Psoas muscle (tissue), 8 donors: ENCODE results near the gene CWC25. TPM values are rescaled to one million over a fixed set of nuclear protein-coding genes. Genes with fewer than 3 reads are reported as not detected.

Experiments
- ATAC-seq, 4 donors: fragments of 200-7000 bp; cut with Tn5 transposase; one replicate each; pipeline ENCODE4 v1.9.1; 2020; ENCODE audit warnings: moderate library complexity in 3 of 4, mild to moderate bottlenecking in 2 of 4
- DNase-seq, 2 donors: peaks; one replicate each; pipeline ENCODE4 v3.0.0-alpha.2; 2020
- H3K27ac ChIP-seq: fragments of 200-600 bp; one replicate; pipeline ENCODE4 v1.8.0; 2022
- H3K27me3 ChIP-seq, 3 donors: fragments of 200-600 bp in 1 of 3; one replicate each; pipeline versions ENCODE4 v1.6.1 to v1.8.0; 2013 to 2022; ENCODE audit warnings: low read length in 2 of 3, mild to moderate bottlenecking in 2 of 3, moderate library complexity in 1 of 3; ENCODE audit not compliant: insufficient read depth in 3 of 3
- H3K36me3 ChIP-seq, 2 donors: fragments of 200-600 bp in 1 of 2; one replicate each; pipeline versions ENCODE4 v1.6.1 to v1.8.0; 2013 to 2022; ENCODE audit warnings: low read depth in 1 of 2, mild to moderate bottlenecking in 1 of 2, moderate library complexity in 1 of 2; ENCODE audit not compliant: insufficient read depth in 1 of 2
- H3K4me1 ChIP-seq: fragments of 200-600 bp; one replicate; pipeline ENCODE4 v1.8.0; 2022
- H3K4me3 ChIP-seq: fragments of 200-600 bp; one replicate; pipeline ENCODE4 v1.8.0; 2022; ENCODE audit warnings: mild to moderate bottlenecking
- H3K9me3 ChIP-seq: fragments of 200-600 bp; one replicate; pipeline ENCODE4 v1.8.0; 2022
- WGBS, 3 donors: extraction: QIAGEN DNeasy Blood & Tissue Kit; methylation state at CpG; one replicate each; pipeline versions ENCODE4 v1.1.6 to v1.1.7; 2013; 5-methylcytosine and 5-hydroxymethylcytosine counted together
- intact Hi-C, 2 donors: fragments of 100-400 bp; cut with DNase I; formaldehyde crosslinking; loops; one replicate each; pipeline versions ENCODE4 v1.11.0 to v1.14.2; 2022
- polyA plus RNA-seq, 3 donors: library from polyadenylated mRNA; stranded (reverse); fragments of 200-250 nt; gene quantifications; one replicate each; pipeline ENCODE4 v1.2.3, GENCODE V29; 2013
- total RNA-seq, 4 donors: library from RNA; stranded (reverse); fragmentation: NEBNext Ultra II Directional in 2 of 4; extraction: Animal tissue kit (Norgen Biotek cat#: 25700) in 2 of 4; gene quantifications; one replicate each; pipeline versions ENCODE4 v1.2.1 to v1.2.4, GENCODE V29; 2021 to 2023
- TF ChIP-seq, protein P1 (sequence below): fragments of 200-600 bp; IDR thresholded peaks from one replicate; pipeline ENCODE4 v1.8.0; 2022; ENCODE audit warnings: antibody characterized with exemption
- donor health status: healthy with polysubstance abuse.
- donor health status: DM: no; HTN: no; CAD: no; lungs with moderate emphysema.
- donor health status: Bipolar disorder and iron deficiency.
- donor health status: healthy.
- donor health status: DM: yes; HTN: yes; CAD: no.
- donor health status: DM: no; HTN: no; CAD: no.
- donor health status: DM: no; HTN: no; CAD: no.
- donor health status: DM: yes; HTN: yes; CAD: no.

The CWC25 gene
- total and polyA plus RNA-seq, 7 donors = 9.7 to 22.0 (median 15.0) TPM

DNA sequence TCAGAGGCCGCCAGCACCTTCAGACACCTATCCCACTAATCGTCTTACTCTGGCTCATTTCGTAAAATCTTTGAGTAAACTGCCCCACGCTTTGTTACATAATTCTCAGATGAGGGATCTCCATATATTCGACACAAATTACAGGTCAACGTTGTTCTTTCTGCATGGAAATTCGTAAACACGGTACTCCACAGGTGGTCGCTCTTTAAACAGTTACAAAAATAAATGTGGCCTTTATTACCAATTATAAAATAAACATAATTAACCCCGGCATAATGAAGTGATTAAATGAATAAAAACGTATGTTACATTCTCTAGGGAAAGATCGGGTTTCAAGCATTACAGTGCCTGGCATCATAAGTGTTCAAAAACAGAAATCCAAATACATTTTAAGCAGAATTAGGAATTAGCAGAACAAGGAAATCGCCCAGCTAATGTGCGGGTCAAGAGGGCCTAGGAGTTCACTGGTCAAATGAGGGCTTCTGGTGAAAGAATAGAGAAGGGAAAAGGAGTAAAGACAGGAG, 24.8 kb downstream of the CWC25 start:
- Histone ChIP-seq H3K27me3 (no peaks in the 10 kb centered on the region), H3K4me1 (peaks cover 29% of the 10 kb centered on the region), H3K9me3 (no peaks in the 10 kb centered on the region), H3K4me3 (peak overlapping the region; percentile 96), H3K27ac (peak overlapping the region; percentile 96), H3K36me3 (peaks cover 9 to 59% of the 10 kb centered on the region in 2 donors)
- TF ChIP-seq, protein P1, sequence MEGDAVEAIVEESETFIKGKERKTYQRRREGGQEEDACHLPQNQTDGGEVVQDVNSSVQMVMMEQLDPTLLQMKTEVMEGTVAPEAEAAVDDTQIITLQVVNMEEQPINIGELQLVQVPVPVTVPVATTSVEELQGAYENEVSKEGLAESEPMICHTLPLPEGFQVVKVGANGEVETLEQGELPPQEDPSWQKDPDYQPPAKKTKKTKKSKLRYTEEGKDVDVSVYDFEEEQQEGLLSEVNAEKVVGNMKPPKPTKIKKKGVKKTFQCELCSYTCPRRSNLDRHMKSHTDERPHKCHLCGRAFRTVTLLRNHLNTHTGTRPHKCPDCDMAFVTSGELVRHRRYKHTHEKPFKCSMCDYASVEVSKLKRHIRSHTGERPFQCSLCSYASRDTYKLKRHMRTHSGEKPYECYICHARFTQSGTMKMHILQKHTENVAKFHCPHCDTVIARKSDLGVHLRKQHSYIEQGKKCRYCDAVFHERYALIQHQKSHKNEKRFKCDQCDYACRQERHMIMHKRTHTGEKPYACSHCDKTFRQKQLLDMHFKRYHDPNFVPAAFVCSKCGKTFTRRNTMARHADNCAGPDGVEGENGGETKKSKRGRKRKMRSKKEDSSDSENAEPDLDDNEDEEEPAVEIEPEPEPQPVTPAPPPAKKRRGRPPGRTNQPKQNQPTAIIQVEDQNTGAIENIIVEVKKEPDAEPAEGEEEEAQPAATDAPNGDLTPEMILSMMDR = no peak
- DNase-seq (no peak), ATAC-seq (no peak)
- 15 to 19% (median 17%) methylated on average over 14 of the region's 14 CpGs for WGBS, 3 donors
- intact Hi-C loops = no loop called here

DNA sequence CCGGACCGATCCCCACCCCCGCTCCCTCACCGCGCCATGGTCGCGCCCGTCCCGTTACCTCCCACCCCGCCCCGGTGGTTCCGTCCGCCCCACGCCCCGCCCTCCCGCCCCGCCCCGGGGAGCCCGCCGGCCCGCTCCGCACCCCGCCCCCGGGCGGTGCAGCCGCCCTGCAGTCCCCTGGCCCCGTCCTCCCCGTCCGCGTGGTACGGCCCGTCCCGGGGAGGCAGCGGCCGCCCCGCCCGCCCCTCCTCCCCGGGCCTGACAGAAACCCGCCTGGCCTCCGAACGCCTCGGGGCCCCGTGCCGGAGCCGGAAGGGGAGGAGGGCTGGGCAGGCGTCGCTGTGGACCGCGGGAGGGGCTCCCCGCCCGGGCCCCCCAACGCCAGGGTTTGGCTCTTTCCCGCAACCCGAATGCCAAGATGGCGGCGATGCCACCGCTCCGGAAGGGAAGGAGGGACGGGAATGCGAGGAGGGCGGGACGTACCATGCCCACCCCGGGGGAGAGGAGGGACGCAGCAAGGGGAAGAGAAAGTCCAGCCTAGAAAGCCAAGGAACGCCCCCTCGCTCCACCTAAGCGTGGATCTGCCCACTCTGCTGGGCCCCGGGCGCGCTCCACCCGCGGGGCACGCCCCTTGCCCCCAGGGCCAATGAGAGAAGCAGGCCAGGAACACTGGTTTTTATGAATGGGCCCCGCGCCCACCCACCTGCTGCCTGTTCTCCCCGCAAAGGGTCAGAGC, 25.5 kb downstream of the CWC25 start, which contains the start of gene PIP4K2B:
PIP4K2B (minus strand) TSS at position 56 of the 736 bp plus-strand sequence. CDS start 132 bp downstream, outside the sequence.
- WGBS, 3 donors = 0 to 1% (median 0%) methylated on average over 32 to 76 of the region's 76 CpGs
- peak; percentile 91 to 94 (median 92) for ATAC-seq
- no peaks in the 10 kb centered on the region for H3K9me3 ChIP-seq
- peaks cover 7 to 56% of the 10 kb centered on the region in 2 donors for H3K36me3 ChIP-seq
- peak within 1 kb of the TSS; percentile 96 for H3K27ac ChIP-seq
- peak within 1 kb of the TSS; percentile 96 for H3K4me3 ChIP-seq
- TF ChIP-seq, protein P1 = no peak
- peak; percentile 97 to 98 for DNase-seq
- H3K27me3 ChIP-seq = no peaks in the 10 kb centered on the region
- intact Hi-C loops = no loop called here
- peaks cover 29% of the 10 kb centered on the region for H3K4me1 ChIP-seq

DNA sequence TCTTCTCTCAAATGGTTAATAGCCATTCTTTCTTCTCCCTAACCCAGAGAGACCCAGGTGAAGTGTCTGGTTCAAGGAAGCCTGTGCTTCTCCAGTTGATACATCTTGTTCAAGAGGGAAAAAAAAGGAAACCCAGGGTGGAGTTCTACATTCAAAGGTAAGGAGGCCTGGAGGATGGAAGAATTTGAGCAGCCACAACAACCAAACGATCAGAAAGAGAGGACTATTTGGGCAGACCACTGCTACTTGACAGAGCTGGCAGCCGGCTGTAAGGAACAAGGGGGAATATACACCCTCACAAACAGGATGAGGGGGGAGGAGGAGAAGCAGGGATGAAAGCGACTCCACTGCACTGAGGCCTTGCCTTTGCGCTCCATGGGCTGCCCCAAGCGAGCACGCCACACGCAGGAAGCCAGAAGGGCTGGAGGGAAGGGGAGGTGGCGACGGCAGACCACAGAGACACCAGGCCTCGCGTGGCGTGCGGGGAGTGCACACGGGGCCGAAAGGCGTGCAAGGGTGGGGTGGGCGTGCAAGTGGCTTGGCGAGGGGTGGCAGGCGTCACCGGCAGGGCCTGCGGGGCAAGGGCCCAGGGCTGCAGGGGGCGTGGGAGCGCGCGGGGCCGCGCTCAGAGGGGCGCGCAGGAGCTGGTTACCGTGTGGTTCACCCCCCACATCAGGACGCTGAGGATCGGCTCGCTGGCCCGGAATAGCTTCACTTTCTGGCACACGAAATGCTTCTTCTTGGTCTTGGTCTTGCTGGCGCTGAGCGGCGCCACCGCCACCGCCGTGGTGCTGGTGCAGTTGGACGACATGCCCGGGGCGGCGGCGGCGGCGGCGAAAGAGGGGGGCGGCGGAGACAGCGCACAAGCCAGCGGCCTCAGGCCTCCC, 26.3 kb downstream of the CWC25 start:
- no peaks in the 10 kb centered on the region for H3K27me3 ChIP-seq
- TF ChIP-seq, protein P1 = no peak
- H3K9me3 ChIP-seq = no peaks in the 10 kb centered on the region
- H3K36me3 ChIP-seq = peaks cover 7 to 55% of the 10 kb centered on the region in 2 donors
- 0% methylated on average over 28 to 53 of the region's 53 CpGs for WGBS, 3 donors
- DNase-seq = peak in 1 of 2 donors; percentile 52
- peak overlapping the region; percentile 96 for H3K27ac ChIP-seq
- intact Hi-C loops = no loop called here
- peak; percentile 32 to 51 (median 38) for ATAC-seq
- H3K4me3 ChIP-seq = peak overlapping the region; percentile 96
- H3K4me1 ChIP-seq = peaks cover 29% of the 10 kb centered on the region

DNA sequence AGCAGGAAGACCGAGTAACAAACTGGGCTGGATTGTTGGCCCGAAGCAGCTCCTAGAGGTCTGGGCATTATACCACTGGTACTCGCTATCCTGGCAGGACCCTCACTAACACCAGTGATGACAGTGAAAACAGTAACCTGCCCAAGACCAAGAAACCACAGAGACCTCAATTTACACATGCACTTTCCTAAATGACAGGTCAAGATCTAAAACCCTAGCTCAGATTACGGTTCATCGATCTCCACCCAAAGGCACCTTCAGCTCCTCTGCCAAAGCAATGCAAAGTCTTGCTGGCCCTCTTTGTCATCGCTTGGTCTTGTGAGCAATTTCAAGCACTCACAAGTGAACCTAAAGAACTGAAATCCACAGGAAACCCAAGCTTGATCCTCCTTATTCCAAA, 27.3 kb downstream of the CWC25 start:
- H3K4me1 ChIP-seq = peaks cover 29% of the 10 kb centered on the region

More for the DNA sequence above, 27.3 kb downstream of the CWC25 start:
- no peak for DNase-seq
- H3K27ac ChIP-seq = peak overlapping the region; percentile 96
- no peak for ATAC-seq
- WGBS, 3 donors = 40 to 62% (median 45%) methylated on average over 6 of the region's 6 CpGs
- H3K9me3 ChIP-seq = no peaks in the 10 kb centered on the region
- no peaks in the 10 kb centered on the region for H3K27me3 ChIP-seq
- H3K36me3 ChIP-seq = peaks cover 7 to 50% of the 10 kb centered on the region in 2 donors
- peak overlapping the region; percentile 96 for H3K4me3 ChIP-seq
- intact Hi-C loops = no loop called here
- TF ChIP-seq, protein P1 = no peak
